Measurements from ENCODE around the gene CRYBA1. TPM values are rescaled to one million over a fixed set of nuclear protein-coding genes. Genes with fewer than 3 reads are reported as not detected.

CRYBA1 gene
- total RNA-seq, 1 donor from 2014 or later, result not detected

DNA sequence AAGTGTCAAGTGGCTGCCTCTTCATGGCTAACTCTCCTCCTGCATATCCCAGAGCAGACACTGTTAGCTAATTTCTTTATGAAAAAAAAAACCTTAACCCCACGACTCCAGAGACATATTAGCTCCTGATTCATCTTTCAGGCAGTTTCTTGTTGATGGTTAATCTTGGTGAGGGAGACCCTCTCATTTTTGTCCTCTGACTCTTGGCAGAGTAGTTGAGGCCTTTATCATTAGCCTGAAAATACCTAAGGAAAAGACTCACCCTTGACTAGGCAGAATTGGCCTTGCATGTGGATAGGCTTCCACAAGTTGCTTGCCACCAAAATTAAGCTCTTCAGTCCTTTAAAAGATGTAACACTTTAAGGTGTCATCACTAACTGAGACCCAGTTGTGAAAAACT lies 4.0 kb downstream of the CRYBA1 start:
- Mint-ChIP-seq H3K36me3 (ENCODE audit: low read depth, unreplicated experiment) (peaks cover 4% of the 10 kb centered on the region), H3K27ac (ENCODE audit: unreplicated experiment) (no peak overlapping the region), H3K27me3 (ENCODE audit: unreplicated experiment) (peaks cover 1% of the 10 kb centered on the region), H3K4me1 (ENCODE audit: unreplicated experiment) (no peaks in the 10 kb centered on the region), H3K4me3 (ENCODE audit: unreplicated experiment) (no peak overlapping the region), H3K9me3 (ENCODE audit: unreplicated experiment) (no peaks in the 10 kb centered on the region)
- TF ChIP-seq, protein P1, sequence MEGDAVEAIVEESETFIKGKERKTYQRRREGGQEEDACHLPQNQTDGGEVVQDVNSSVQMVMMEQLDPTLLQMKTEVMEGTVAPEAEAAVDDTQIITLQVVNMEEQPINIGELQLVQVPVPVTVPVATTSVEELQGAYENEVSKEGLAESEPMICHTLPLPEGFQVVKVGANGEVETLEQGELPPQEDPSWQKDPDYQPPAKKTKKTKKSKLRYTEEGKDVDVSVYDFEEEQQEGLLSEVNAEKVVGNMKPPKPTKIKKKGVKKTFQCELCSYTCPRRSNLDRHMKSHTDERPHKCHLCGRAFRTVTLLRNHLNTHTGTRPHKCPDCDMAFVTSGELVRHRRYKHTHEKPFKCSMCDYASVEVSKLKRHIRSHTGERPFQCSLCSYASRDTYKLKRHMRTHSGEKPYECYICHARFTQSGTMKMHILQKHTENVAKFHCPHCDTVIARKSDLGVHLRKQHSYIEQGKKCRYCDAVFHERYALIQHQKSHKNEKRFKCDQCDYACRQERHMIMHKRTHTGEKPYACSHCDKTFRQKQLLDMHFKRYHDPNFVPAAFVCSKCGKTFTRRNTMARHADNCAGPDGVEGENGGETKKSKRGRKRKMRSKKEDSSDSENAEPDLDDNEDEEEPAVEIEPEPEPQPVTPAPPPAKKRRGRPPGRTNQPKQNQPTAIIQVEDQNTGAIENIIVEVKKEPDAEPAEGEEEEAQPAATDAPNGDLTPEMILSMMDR (IDR thresholded peaks at IDR 0.05; ENCODE audit: unreplicated experiment), result no peak
- no peak for DNase-seq (ENCODE audit: low spot score)

DNA sequence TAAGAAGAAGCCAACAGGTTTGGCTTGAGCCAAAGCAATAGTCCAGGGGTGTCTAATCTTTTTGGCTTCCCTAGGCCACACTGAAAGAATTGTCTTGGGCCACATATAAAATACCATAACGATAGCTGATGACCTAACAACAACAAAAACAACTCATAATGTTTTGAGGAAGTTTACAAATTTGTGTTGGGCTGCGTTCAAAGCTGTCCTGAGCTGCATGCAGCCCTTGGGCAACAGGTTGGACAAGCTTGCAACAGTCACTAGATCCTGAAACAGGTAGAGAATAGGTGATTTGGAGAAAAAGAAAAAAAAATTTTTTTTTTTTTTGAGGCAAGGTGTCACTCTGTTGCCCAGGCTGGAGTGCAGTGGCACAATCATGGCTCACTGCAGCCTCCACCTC lies 4.5 kb downstream of the CRYBA1 start:
- Mint-ChIP-seq H3K27me3 (ENCODE audit: unreplicated experiment) (peaks cover 1% of the 10 kb centered on the region), H3K27ac (ENCODE audit: unreplicated experiment) (no peak overlapping the region), H3K36me3 (ENCODE audit: low read depth, unreplicated experiment) (peaks cover 4% of the 10 kb centered on the region), H3K4me1 (ENCODE audit: unreplicated experiment) (no peaks in the 10 kb centered on the region), H3K4me3 (ENCODE audit: unreplicated experiment) (no peak overlapping the region), H3K9me3 (ENCODE audit: unreplicated experiment) (no peaks in the 10 kb centered on the region)
- TF ChIP-seq, protein P1 (IDR thresholded peaks at IDR 0.05; ENCODE audit: unreplicated experiment), result no peak
- no peak for DNase-seq (ENCODE audit: low spot score)

GRCh38 chr17:29252101-29252791 lies 5.6 kb downstream of the CRYBA1 start:
- TF ChIP-seq, protein P1 (IDR thresholded peaks at IDR 0.05; ENCODE audit: unreplicated experiment), result peak; percentile 71
- H3K27me3 Mint-ChIP-seq (ENCODE audit: unreplicated experiment), result peaks cover 1% of the 10 kb centered on the region
- no peak overlapping the region for H3K4me3 Mint-ChIP-seq (ENCODE audit: unreplicated experiment)
- H3K36me3 Mint-ChIP-seq (ENCODE audit: low read depth, unreplicated experiment), result peaks cover 2% of the 10 kb centered on the region
- H3K9me3 Mint-ChIP-seq (ENCODE audit: unreplicated experiment), result no peaks in the 10 kb centered on the region
- H3K27ac Mint-ChIP-seq (ENCODE audit: unreplicated experiment), result no peak overlapping the region
- no peak for DNase-seq (ENCODE audit: low spot score)
- H3K4me1 Mint-ChIP-seq (ENCODE audit: unreplicated experiment), result no peaks in the 10 kb centered on the region

- Mint-ChIP-seq H3K4me1 (ENCODE audit: unreplicated experiment) (no peaks in the 10 kb centered on the region), H3K27ac (ENCODE audit: unreplicated experiment) (no peak overlapping the region), H3K27me3 (ENCODE audit: unreplicated experiment) (peaks cover 1% of the 10 kb centered on the region), H3K4me3 (ENCODE audit: unreplicated experiment) (no peak overlapping the region), H3K9me3 (ENCODE audit: unreplicated experiment) (no peaks in the 10 kb centered on the region), H3K36me3 (ENCODE audit: low read depth, unreplicated experiment) (no peaks in the 10 kb centered on the region)
- DNase-seq (ENCODE audit: low spot score), result no peak
- TF ChIP-seq, protein P1 (IDR thresholded peaks at IDR 0.05; ENCODE audit: unreplicated experiment), result no peak
Observed at GRCh38 chr17:29253037-29253436, 6.4 kb downstream of the CRYBA1 start.

DNA sequence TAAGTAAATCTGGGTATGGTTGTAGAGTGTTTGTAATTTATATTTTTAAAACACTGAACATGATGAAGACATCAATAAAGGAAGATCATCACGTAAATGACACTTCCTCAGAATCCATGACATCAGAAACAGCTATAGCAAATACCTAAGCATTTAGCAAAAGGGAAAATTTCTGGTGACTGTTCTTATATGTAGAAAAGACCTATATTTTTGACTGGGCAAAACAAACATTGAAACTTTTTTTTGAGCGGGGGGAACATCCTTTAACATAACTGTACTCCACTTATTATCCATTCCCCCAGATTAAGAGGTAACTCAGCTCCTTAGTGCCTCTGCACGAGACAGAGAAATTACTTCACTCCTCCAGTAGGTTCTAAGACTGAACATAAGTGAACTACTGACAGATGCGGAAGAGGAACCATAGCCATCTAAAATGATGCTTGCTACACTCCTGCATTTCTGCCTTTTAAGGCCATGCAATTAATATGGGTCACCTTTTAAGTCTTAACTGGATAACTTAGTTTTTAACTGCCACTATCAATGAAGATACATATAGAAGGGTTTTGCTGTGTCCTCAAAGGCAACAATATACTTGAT lies 9.4 kb downstream of the CRYBA1 start:
- peaks cover 1% of the 10 kb centered on the region for H3K27me3 Mint-ChIP-seq (ENCODE audit: unreplicated experiment)
- H3K27ac Mint-ChIP-seq (ENCODE audit: unreplicated experiment), result no peak overlapping the region
- no peaks in the 10 kb centered on the region for H3K4me1 Mint-ChIP-seq (ENCODE audit: unreplicated experiment)
- no peak overlapping the region for H3K4me3 Mint-ChIP-seq (ENCODE audit: unreplicated experiment)
- DNase-seq (ENCODE audit: low spot score), result no peak
- no peaks in the 10 kb centered on the region for H3K9me3 Mint-ChIP-seq (ENCODE audit: unreplicated experiment)
- H3K36me3 Mint-ChIP-seq (ENCODE audit: low read depth, unreplicated experiment), result no peaks in the 10 kb centered on the region
- TF ChIP-seq, protein P1 (IDR thresholded peaks at IDR 0.05; ENCODE audit: unreplicated experiment), result no peak

Data from endothelial cell (in vitro differentiated cells).